Renal cortex interstitium (tissue), 11 donors: ENCODE results near the gene JPH2. TPM values are rescaled to one million over a fixed set of nuclear protein-coding genes. Genes with fewer than 3 reads are reported as not detected.
"Not testable (repeated sequence)": the region's sequence is repeated elsewhere in the genome, so short reads cannot be mapped to it uniquely, and the experiment has no call there.

Experiments used
- DNase-seq, 11 donors: peaks; one replicate each; pipeline ENCODE4 v3.0.0-alpha.2; 2013; ENCODE audit warnings: low read depth in 9 of 11, low spot score in 4 of 11; ENCODE audit errors: extremely low read depth in 1 of 11
- polyA plus RNA-seq, 3 donors: library from polyadenylated mRNA; unstranded; fragments of 120-200 nt; gene quantifications; one replicate each; pipeline ENCODE4 v1.2.1, GENCODE V29; 2013; ENCODE audit not compliant: insufficient read length in 3 of 3

Gene JPH2
- polyA plus RNA-seq, 3 donors: 1.4 to 1.8 (median 1.7) TPM

GRCh38 chr20:44136579-44137265 lies 50.3 kb downstream of the JPH2 start:
- DNase-seq: no peak

DNA sequence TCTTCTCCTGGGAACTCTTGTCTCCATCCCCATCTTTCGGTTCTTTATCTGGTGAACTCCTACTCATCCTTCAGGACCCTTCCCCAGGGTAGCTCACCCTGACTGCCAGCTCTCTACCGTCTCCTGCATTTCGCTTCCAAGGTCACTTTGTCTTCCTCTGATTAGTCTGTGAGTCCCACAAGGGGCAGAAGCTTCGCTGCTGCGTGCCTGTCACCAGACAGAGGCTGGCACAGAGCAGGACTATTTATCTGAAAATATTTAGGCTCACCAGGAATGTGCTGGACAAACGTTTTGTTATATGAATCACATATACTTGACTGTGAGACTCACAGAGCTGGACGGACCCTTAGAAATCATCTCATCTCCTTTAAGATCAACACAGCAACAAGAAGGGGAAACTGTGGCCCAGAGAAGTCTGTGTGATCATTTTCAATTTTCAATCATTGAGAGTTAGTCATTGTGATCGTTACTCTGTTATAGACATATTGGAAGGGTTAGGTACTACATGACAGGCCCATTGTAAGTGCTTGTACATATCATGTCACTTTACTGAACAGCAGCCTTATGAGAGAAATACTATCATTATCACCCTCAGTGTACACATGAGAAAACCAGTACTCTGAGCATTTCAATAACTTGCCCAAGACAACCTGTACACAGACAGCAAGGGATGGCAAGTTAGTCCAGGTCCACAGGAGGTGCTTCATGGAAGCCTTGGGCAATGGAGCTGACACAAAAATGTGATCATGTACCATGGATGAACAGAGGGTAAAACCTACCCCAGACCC lies 51.4 kb downstream of the JPH2 start:
- no peak for DNase-seq

- no peak for DNase-seq
Measured at GRCh38 chr20:44135012-44135412, 52.0 kb downstream of the JPH2 start.

DNA sequence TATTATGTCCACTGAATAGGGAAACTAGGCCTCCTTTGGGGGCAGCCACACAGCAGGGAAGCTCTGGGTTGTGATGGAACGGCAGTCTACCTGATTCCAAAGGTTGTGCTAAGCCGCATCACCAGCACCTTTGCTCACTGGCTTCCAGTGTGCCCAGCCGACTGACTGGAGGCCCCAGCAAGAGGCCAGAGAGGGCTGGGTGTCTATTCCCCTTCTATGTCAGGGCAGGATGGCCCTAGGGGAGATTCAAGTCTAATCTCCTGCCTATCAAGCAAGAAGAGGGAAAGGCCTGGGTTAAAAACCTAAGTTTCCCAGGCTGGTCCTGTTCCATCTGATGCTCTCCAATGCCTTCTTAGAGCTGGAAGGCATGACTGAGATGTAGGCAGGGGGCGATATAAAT lies 53.6 kb downstream of the JPH2 start:
- no peak for DNase-seq

GRCh38 chr20:44131704-44132103 lies 55.3 kb downstream of the JPH2 start:
- no peak for DNase-seq

DNA sequence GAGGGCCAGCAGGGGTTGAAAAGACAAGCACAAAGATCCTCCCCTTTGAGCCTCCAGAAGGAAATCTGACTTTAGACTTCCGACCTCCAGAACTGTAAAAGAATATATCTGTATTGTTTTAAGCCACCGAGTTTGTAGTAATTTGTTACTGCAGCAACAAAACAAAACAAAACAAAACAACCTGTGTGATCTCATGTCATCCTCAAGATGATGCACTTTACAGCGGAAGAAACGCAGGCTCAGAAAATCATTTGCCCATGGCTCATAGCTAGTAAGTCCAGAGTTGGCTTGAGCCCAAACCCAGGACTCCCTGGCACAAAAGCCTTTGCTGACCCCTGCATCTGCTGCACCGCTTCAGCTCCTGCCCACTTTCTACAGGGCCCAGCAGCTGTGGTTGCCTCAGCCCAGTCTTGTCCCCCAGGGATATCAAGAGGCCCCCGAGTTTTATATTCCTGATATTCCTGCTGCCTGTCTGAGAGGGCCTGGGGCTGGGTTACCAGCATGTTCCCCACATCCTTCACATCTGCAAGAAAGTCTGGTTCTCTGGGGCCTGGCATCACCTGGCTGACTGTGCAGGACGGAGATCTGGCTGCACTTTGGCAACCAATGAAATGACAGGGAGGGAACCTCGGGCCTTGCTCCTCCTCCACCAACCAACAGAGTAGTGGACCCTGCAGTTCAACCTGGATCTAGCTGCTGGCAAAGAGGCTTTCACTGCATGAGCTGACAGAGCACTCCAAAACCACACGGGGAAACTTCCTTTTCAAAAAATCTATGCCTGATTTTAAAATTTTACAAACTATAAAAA lies 56.9 kb downstream of the JPH2 start:
- DNase-seq: no peak

DNA sequence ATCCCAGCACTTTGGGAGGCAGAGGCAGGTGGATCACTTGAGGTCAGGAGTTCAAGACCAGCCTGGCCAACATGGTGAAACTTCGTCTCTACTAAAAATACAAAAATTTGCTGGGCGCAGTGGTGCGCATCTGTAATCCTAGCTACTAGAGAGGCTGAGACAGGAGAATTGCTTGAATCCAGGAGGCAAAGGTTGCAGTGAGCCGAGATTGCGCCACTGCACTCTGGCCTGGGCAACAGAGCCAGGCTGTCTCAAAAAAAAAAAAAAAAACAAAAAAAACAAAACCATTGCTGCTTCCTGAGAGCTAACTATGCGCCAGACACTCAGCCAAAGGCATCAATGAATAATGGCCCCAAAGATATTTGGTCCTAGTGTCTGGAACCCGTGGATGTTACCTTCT lies 57.7 kb downstream of the JPH2 start:
- not testable (repeated sequence) for DNase-seq

DNA sequence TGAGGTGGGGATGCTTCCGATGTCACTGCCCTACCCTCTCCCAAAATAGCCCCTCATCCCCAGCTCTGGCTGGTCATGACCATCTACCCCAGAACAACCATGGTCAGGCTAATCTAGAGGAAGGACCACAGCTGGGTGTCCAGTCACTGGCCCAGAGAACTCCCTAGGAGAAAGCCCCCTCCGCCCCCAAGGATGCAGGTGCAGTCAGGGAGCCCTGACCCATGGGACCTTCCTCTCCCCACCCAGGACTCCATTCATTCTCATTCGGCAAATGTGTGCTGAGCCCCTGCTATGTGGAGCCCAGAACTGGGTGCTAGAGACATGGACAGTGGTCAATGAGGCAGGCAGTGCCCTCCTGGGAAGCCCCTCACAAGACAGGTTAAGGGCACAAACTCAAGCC lies 60.5 kb downstream of the JPH2 start:
- no peak for DNase-seq

DNA sequence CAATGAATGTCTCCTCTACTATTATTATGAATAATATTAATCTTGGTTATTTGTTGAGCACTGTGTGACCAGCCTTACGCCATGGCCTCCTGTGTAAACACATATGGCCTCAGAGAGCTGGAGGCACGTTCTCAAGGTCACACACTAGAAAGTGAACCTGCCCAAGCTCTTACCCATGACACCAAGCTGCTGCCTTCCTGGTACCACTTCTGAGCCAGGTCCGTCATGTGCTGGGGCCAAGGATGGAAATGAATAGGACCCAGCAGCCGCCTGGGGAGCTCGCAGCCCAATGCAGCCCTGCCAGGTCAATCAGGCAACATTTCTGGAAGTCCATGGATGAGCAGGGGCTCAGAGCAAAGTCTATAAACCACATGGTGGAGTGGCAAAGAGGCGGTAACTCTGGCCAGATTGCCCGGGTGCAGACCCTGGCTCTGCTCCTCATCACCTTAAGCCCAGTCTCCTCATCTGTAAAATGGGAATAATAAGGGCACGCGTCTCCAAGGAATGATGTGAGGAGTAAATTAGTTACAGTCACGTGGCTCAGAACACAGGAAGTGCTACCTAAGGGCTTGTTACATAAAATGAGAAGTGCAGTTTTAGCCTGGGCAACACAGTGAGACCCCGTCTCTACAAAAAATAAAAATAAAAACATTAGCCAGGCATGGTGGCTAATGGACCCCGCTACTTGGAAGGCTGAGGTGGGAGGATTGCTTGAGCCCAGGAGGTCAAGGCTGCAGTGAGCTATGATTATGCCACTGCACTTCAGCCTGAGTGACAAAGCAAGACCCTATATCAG lies 61.5 kb downstream of the JPH2 start:
- DNase-seq: no peak

DNA sequence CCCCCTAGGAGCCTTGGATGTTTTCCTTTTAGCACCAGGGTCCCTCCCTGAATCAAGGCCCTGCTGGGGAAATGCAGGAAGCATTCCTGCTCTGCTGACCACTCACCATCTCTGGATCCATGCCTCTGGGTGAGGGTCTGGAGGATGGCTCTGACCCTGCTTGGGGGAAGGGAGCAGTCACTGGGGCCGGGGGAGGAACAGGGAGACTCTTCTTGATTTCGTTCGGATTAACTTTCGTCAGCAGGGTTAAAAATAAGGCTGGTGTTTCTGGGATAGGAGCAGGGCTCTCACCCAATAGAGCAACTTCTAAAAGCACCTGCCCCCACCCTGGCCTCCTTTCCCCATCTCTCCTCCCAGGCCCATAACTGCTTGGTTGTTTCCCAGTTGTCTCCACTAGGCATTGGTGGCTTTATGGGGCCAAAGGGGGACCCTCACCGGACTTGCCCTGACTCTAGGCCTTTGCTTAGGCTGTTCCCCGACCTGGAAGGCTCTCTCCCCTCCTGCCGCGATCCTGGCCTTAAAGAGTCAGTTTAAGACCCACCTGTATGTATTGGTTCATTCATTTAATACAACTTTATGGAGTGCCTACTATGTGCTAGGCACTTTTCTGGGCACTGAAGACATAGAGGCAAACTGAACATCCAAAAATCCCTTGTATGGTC lies 63.0 kb downstream of the JPH2 start:
- DNase-seq: no peak

- no peak for DNase-seq
Measured at GRCh38 chr20:44123251-44123650, 63.7 kb downstream of the JPH2 start.

DNA sequence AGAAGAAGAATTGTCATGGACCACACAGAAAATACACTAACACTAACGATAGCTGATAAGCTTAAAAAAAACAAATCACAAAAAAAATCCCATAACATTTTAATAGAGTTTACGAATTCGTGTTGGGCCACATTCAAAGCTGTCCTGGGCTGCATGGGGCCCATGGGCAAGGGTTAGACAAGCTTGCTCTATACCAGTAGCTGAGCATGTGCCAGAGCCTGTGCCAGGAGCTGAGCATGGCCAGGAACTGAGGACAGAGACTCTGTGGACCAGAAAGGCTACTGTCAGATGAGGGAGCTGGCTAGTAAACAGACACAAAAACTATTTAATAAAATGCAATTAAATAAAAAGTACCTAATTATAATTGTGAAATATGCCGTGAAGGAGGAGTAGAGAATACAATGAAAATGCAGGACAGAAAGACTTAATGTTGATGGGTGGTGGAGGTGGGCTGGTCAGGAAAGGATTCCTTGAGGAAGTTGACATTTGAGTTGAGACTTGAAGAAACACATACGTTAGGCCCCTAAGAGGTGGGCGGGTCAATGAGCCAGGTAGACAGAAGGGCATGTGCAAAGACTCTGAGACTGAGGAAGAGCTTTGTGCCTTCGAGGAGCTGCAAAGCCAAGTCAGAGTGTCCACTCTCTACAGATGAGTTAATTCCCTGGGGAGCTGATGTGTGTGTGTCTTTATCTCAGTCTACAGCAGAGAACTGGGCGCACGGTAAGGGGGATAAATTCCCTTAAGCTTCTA lies 66.1 kb downstream of the JPH2 start:
- no peak for DNase-seq

- DNase-seq: no peak
Measured at GRCh38 chr20:44118185-44119033, 68.6 kb downstream of the JPH2 start.

GRCh38 chr20:44117296-44118184 lies 69.4 kb downstream of the JPH2 start:
- no peak for DNase-seq

DNA sequence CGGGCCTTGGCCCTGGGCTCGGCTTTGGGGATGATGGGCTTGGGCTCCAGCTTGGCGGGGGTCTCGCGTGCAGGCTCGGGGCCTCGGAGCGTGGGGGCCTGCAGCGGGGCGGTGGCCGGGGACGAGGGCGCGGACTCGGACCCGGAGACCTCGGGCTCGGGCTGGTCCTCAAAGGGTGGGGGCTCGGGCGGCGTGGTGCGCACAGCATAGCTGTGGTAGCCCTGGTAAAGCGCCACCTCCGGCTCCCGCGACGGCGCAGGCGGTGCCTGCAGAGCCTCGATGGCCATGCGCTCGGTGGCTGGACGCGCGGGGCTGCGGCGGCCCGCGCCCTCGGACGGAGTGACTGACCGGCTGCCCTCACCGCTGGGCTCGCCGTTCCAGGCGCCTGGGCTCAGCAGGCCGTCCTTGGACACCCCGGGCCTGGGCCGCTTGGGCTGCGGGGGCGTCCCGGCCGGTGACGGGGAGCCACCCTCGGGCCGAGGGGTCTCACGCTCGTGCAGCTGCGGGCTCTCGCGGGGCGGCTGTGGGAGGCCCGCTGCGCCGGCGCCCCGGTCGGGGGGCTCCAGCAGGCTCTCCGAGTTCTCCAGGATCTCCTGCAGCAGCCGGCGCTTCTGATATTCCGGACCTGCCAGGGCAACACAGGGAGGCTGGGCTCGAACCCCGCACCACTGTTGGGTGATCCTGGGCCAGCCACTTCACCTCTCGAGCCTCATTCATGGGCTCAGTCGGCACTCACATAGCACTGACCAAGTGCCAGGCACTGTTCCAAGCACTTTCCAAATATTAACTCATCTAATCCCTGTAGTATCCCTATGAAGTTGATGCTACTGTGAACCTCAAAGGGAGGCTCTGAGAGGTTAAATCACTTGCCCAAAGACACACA lies 71.0 kb downstream of the JPH2 start:
- DNase-seq: no peak
